Muscle of back (tissue), 11 donors: Measurements from ENCODE around the gene PGA4. TPM values are rescaled to one million over a fixed set of nuclear protein-coding genes. Genes with fewer than 3 reads are reported as not detected.
"Not testable (repeated sequence)": the region's sequence is repeated elsewhere in the genome, so short reads cannot be mapped to it uniquely, and the experiment has no call there.

ENCODE experiments used
- DNase-seq, 3 donors: peaks; one replicate each; pipeline versions ENCODE4 v3.0.0 to v3.0.0-alpha.2; 2013
- polyA plus RNA-seq, 10 donors: library from polyadenylated mRNA; unstranded; fragments of 120-200 nt; gene quantifications; one replicate each; pipeline ENCODE4 v1.2.1, GENCODE V29; 2013; ENCODE audit not compliant: insufficient read length in 10 of 10

The PGA4 gene
- polyA plus RNA-seq, 10 donors, result 0.32 to 3.3 (median 1.1) TPM

DNA sequence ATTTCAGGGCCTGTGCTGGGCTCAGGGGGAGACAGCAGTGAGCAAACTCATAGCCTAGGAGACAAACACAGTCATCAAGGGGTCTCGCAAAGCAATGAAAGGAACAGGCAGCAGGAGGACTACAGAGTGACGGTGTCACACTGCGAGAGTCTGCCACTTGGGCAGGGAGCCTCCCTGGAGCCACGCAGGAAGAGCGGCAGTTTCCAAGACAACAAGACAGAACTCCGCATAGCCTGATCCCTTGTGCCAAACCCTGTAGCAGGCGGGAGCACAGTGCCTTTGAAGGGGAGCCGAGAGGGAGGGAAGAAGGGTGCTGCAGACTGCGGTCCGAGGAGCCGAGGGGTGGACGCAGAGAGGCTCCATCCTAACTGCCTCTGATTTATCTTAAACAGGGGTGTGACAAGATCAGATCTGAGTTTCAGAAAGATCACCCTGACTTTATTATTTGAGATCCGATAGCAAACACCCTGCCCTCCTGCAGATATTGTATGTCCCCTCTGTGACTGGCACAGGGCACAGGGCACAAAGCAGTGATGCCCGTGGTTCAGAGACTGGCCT lies 17.6 kb upstream of the PGA4 start:
- DNase-seq, result not testable (repeated sequence)

DNA sequence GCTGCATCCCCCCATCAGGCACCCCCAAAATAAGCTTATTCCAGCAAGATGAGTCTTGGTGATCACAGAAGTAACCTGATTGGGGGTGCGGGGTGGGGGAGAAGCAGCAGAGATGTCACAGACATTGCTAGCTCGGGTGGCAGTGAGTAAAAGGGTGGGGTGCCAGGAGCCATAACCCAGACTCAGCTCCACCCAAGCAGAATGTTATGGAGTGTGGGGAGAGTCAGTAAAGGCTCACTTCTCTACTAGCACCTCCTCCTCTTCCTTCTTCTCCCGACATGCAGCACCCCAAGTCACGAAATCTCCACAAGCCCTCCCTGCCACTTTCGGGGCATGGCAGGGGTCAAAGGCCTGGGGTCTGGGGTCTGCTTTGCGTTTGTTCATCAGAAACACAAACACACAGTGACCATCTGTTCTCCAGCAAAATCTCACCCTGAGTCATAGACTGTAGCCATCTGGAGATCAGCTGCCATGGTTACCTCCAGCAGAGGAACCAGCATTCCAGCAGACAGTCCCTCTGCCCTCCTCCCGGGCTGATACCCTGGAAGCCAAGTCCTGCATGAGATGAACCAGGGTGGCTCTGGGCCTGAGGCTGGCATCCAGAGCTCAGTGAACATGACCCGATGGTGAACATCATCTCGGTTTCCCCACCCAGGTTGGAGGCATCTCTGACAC lies 14.4 kb upstream of the PGA4 start:
- DNase-seq, result not testable (repeated sequence)

DNA sequence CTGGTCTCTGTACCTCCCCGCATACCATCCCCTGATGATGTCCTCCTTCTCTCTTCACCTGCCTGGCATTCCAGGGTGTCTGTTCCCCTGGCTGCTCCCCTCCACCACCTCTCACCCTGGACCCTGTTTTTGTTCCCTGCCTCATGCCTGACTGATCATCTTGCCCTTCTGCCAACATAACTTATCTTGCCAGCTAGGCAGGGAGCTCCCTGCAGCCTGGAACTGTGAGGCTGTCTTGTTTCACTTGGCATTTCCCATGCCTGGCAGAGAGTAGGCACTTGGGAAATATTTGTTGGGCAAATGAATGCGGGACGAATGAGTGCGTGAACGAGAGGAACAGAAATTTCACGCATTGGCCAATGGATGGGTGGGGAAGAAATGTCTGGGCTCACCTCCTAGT lies 11.5 kb upstream of the PGA4 start:
- not testable (repeated sequence) for DNase-seq

DNA sequence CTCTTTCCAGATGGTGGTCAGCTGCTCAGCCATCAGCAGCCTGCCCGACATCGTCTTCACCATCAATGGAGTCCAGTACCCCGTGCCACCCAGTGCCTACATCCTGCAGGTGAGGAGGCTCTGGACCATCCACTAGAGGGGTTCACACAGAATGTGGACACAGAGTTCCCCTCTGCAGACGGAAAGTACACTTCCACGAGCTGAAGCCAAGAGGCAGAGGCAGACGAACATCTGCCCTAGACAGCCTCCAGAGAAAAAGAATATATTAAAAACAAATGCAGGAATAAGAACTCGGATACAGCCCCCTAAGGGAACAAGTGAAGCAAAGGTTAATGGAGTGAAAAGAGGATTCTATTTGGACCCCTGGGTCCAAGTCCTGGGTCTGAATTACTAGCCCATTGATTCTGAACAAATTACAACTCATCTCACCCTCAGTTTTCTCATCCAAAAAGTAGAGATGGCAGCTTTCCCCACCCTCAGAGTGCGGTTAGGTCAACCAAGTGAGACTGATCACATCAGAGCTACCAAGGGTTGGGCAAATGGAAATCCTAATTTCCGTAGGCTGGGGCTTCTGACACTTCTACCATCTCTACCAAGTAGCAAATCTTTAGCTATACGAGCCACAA lies 10.7 kb upstream of the PGA4 start:
- DNase-seq, result not testable (repeated sequence)

DNA sequence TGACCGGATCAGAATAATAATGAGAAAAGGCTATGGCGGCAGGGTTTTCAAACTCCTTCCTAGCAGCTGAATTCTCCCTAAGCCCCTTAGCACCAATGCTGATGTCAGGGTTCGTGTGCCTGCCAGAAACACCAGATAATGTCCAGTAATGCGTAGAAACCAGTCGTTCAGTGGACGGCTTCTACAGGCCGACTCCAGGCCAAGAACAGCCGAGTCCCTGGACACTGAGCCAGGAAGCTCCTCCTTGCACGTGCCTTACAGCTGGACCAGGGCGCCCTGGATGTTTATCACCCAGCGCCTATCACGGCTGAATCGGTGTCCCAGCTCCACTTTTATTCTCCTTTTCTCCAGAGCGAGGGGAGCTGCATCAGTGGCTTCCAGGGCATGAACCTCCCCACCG lies 9.9 kb upstream of the PGA4 start:
- not testable (repeated sequence) for DNase-seq

DNA sequence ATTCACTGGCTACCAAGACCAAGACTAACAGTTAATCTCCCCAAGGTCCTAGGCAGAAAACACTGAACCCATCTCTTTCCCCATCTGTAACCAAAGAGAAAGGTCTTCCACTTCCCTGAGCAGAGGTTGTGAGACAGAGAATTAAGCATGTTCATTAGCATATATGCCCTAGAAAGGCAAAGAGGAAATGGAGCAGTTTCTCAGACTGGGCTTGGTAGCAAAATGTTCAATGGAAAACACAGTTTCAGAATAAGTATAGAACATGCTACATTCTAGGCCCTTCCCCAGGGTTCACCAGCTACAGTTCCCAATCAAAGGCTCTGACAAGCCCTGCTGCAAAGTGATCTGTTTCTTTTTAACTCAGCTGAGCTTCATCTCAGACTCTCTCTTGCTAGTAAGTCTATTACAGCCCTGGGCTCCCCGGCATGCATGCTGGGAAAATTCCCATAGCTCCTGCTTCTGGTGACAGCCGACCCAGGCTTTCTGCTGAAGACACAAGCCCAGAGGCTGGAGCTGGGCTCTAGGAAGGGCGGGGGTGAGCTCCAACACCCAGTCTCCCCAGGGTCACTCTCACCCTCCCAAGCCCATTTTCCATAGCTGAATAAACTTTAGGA lies 8.3 kb upstream of the PGA4 start:
- not testable (repeated sequence) for DNase-seq

DNA sequence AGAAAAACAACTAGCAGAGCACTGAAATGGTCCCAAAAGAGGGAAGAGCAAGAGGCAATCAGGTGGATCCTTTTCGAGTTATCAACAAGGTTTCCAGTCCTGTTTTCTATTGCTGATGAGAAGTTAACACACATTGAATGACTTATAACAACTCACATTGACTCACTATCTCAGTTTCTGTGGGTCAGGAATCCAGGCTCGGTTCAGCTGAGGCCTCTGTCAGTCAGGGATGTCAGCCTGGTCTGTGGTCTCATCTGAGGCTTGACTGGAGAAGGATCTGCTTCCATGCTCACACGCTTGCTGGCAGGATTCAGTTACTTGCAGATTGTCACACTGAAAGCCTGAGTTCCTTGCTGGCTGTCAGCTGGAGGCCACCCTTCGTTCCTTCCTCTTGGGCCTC lies 3.8 kb upstream of the PGA4 start:
- DNase-seq, result not testable (repeated sequence)

DNA sequence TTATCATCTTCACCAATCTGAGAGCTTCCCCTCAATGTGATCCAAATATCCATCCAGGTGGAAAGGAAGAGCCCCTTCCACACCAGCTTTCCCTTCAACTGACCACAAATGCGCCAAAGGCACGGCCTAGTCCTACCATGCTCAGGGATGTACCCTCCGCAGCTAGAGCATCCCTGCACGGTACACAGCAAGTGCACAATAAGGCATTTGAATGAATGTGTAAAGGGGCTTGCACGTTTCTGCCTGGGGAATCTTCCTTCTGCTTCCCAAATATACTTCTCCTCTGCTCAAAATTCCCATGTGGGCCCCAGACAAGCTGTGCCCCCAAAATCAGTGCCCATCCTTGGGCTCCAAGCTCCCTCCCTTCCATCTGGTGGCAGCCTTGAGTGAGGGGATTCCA lies 3.1 kb upstream of the PGA4 start:
- DNase-seq, result not testable (repeated sequence)

DNA sequence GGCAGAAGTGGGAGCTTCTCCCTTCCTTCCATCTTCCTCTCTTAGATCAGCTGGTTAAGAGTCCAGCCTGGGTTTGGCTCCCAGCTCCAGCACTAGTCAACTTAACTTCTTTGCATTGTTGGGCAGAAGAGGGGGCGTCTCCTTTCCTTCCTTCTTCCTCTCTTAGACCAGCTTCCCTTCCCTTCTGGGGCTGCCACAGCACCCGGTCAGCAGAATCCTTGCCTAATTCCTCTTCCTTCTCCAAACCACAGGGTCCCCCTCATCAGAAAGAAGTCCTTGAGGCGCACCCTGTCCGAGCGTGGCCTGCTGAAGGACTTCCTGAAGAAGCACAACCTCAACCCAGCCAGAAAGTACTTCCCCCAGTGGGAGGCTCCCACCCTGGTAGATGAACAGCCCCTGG lies 545 bp downstream of the PGA4 start:
- DNase-seq, result not testable (repeated sequence)

DNA sequence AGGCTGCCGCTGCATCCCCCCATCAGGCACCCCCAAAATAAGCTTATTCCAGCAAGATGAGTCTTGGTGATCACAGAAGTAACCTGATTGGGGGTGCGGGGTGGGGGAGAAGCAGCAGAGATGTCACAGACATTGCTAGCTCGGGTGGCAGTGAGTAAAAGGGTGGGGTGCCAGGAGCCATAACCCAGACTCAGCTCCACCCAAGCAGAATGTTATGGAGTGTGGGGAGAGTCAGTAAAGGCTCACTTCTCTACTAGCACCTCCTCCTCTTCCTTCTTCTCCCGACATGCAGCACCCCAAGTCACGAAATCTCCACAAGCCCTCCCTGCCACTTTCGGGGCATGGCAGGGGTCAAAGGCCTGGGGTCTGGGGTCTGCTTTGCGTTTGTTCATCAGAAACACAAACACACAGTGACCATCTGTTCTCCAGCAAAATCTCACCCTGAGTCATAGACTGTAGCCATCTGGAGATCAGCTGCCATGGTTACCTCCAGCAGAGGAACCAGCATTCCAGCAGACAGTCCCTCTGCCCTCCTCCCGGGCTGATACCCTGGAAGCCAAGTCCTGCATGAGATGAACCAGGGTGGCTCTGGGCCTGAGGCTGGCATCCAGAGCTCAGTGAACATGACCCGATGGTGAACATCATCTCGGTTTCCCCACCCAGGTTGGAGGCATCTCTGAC lies 4.5 kb downstream of the PGA4 start:
- not testable (repeated sequence) for DNase-seq

DNA sequence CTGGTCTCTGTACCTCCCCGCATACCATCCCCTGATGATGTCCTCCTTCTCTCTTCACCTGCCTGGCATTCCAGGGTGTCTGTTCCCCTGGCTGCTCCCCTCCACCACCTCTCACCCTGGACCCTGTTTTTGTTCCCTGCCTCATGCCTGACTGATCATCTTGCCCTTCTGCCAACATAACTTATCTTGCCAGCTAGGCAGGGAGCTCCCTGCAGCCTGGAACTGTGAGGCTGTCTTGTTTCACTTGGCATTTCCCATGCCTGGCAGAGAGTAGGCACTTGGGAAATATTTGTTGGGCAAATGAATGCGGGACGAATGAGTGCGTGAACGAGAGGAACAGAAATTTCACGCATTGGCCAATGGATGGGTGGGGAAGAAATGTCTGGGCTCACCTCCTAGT lies 7.3 kb downstream of the PGA4 start:
- DNase-seq, result not testable (repeated sequence)

DNA sequence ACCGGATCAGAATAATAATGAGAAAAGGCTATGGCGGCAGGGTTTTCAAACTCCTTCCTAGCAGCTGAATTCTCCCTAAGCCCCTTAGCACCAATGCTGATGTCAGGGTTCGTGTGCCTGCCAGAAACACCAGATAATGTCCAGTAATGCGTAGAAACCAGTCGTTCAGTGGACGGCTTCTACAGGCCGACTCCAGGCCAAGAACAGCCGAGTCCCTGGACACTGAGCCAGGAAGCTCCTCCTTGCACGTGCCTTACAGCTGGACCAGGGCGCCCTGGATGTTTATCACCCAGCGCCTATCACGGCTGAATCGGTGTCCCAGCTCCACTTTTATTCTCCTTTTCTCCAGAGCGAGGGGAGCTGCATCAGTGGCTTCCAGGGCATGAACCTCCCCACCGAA lies 8.9 kb downstream of the PGA4 start:
- not testable (repeated sequence) for DNase-seq

DNA sequence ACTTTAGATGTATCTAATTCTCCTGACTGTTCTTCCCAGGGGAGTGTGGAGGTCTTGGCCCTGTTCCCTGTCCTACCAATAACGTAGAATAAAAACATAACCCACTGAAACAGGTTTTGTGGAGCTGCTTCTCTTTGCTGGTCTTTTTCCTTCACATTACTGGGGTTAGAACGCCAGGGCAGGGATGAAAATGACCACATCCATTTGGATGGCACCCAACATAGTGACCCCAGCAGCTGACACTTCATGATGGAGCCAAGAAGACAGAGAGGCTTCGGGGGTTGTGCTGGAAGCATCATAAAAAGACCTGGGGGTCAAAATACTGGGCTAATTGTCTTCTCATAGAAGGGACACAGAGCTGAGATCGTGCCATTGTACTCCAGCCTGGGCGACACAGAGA lies 9.4 kb downstream of the PGA4 start:
- not testable (repeated sequence) for DNase-seq

DNA sequence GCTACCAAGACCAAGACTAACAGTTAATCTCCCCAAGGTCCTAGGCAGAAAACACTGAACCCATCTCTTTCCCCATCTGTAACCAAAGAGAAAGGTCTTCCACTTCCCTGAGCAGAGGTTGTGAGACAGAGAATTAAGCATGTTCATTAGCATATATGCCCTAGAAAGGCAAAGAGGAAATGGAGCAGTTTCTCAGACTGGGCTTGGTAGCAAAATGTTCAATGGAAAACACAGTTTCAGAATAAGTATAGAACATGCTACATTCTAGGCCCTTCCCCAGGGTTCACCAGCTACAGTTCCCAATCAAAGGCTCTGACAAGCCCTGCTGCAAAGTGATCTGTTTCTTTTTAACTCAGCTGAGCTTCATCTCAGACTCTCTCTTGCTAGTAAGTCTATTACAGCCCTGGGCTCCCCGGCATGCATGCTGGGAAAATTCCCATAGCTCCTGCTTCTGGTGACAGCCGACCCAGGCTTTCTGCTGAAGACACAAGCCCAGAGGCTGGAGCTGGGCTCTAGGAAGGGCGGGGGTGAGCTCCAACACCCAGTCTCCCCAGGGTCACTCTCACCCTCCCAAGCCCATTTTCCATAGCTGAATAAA lies 10.5 kb downstream of the PGA4 start:
- DNase-seq, result not testable (repeated sequence)

DNA sequence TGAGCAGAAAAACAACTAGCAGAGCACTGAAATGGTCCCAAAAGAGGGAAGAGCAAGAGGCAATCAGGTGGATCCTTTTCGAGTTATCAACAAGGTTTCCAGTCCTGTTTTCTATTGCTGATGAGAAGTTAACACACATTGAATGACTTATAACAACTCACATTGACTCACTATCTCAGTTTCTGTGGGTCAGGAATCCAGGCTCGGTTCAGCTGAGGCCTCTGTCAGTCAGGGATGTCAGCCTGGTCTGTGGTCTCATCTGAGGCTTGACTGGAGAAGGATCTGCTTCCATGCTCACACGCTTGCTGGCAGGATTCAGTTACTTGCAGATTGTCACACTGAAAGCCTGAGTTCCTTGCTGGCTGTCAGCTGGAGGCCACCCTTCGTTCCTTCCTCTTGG lies 15.0 kb downstream of the PGA4 start:
- not testable (repeated sequence) for DNase-seq

DNA sequence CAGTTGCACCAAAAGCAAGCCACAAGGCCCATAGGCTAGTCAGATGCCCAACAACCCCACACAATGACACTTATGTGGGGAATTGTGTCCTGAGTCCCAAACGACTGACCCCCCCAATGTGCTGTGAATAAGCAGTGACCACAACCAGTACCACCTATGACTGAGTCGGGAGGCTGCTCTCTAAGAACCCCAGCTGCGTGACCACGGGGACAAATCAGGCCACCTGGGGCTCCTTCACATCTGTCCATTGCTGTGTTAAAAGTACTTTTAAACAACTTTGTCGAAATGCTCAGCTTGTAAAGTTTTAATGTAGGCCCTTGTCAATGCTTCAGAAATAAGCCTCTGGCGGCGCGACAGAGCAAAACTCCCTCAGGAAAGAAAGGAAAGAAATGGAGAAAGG lies 18.1 kb downstream of the PGA4 start:
- not testable (repeated sequence) for DNase-seq

DNA sequence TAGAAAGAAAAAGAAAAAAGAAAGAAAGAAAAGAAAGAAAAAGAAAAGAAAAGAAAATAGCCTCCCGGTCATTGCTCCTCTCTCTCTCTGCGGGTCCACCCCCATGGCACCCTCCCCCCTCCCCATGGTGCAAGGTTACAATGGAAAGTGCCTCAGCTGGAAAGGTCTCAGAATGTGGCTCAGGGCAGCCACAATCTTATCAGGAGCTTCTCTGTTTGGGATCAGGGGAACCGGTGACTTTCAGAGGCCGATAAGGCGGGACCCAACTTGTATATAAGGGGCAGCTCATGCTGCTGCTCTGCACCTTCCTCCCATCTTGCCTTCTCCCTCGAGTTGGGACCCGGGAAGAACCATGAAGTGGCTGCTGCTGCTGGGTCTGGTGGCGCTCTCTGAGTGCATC lies 18.7 kb downstream of the PGA4 start, which contains the start of gene PGA5:
Gene PGA5 (plus strand): TSS at position 301 of the 400 bp plus-strand sequence. CDS start 52 bp downstream, at position 353.
- DNase-seq, result not testable (repeated sequence)

DNA sequence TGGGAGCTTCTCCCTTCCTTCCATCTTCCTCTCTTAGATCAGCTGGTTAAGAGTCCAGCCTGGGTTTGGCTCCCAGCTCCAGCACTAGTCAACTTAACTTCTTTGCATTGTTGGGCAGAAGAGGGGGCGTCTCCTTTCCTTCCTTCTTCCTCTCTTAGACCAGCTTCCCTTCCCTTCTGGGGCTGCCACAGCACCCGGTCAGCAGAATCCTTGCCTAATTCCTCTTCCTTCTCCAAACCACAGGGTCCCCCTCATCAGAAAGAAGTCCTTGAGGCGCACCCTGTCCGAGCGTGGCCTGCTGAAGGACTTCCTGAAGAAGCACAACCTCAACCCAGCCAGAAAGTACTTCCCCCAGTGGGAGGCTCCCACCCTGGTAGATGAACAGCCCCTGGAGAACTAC lies 19.4 kb downstream of the PGA4 start:
- DNase-seq, result not testable (repeated sequence)

DNA sequence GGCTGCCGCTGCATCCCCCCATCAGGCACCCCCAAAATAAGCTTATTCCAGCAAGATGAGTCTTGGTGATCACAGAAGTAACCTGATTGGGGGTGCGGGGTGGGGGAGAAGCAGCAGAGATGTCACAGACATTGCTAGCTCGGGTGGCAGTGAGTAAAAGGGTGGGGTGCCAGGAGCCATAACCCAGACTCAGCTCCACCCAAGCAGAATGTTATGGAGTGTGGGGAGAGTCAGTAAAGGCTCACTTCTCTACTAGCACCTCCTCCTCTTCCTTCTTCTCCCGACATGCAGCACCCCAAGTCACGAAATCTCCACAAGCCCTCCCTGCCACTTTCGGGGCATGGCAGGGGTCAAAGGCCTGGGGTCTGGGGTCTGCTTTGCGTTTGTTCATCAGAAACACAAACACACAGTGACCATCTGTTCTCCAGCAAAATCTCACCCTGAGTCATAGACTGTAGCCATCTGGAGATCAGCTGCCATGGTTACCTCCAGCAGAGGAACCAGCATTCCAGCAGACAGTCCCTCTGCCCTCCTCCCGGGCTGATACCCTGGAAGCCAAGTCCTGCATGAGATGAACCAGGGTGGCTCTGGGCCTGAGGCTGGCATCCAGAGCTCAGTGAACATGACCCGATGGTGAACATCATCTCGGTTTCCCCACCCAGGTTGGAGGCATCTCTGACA lies 23.3 kb downstream of the PGA4 start:
- DNase-seq, result not testable (repeated sequence)

DNA sequence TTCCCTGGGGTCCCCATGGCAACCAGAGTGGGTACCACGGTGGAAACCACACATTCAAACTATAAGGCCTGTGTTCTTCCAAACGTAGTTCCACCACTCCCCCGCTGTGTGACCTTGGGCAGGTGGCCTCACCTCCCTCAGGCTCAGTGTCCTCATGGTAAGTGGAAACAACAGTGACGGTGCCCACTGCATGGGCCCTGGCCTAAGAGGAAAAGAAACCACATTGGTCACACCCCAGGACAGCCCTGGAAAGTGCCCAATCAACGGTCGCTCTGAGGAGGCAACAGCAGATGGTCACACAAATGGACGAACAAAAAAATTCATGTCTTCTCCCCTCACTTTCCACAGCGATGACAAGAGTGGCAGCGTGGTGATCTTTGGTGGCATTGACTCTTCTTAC lies 25.9 kb downstream of the PGA4 start:
- not testable (repeated sequence) for DNase-seq

DNA sequence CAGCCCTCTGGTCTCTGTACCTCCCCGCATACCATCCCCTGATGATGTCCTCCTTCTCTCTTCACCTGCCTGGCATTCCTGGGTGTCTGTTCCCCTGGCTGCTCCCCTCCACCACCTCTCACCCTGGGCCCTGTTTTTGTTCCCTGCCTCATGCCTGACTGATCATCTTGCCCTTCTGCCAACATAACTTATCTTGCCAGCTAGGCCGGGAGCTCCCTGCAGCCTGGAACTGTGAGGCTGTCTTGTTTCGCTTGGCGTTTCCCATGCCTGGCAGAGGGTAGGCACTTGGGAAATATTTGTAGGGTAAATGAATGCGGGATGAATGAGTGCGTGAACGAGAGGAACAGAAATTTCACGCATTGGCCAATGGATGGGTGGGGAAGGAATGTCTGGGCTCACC lies 27.1 kb downstream of the PGA4 start:
- not testable (repeated sequence) for DNase-seq
